K562 (cell line): ENCODE data around the gene AGRN. TPM values are rescaled to one million over a fixed set of nuclear protein-coding genes. Genes with fewer than 3 reads are reported as not detected.

Source experiments
- CTBP1 ChIP-seq: fragments of 450-650 bp; IDR thresholded peaks from 2 replicates; pipeline ENCODE4 v1.6.1; 2016; ENCODE audit warnings: borderline replicate concordance
- JUN ChIP-seq, 2 experiments: sonication (generic) in 1 of 2; formaldehyde crosslinking in 1 of 2; IDR thresholded peaks; 2 replicates each; pipeline versions ENCODE4 v1.6.1 to v1.8.0; 2012 to 2022; ENCODE audit warnings: borderline replicate concordance in 2 of 2, mild to moderate bottlenecking in 2 of 2, improper control_type of control experiment in 1 of 2, low read depth in 1 of 2, low read length in 1 of 2, missing genetic modification reagents in 1 of 2
- NR2C1 ChIP-seq, 2 experiments: fragments of 450-650 bp; IDR thresholded peaks; 2 replicates each; pipeline ENCODE4 v1.6.1; 2017; ENCODE audit warnings: mild to moderate bottlenecking in 2 of 2, antibody characterized with exemption in 1 of 2, inconsistent platforms in 1 of 2, missing compliant biosample characterization in 1 of 2, missing genetic modification characterization in 1 of 2
- NR2F6 ChIP-seq: fragments of 450-650 bp; formaldehyde crosslinking; IDR thresholded peaks from 2 replicates; pipeline ENCODE4 v1.4.0; 2020; ENCODE audit warnings: mild to moderate bottlenecking
- TGIF2 ChIP-seq: sonication (generic); formaldehyde crosslinking; IDR thresholded peaks from 2 replicates; pipeline ENCODE4 v1.8.1; 2022; ENCODE audit warnings: mild to moderate bottlenecking, missing genetic modification reagents, moderate library complexity
- TOE1 ChIP-seq, 2 experiments: fragments of 450-650 bp in 1 of 2; sonication (generic) in 1 of 2; formaldehyde crosslinking in 1 of 2; IDR thresholded peaks; 2 replicates each; pipeline versions ENCODE4 v1.7.1 to v1.8.0; 2016 to 2022; ENCODE audit warnings: borderline replicate concordance in 2 of 2, mild to moderate bottlenecking in 2 of 2, antibody characterized with exemption in 1 of 2, inconsistent platforms in 1 of 2, low read depth in 1 of 2, missing genetic modification reagents in 1 of 2, moderate library complexity in 1 of 2
- polyA plus RNA-seq, 8 experiments: library from polyadenylated mRNA; depleted of rRNA in 4 of 8; stranded (reverse) in 5 of 8; unstranded in 3 of 8; fragments of >200 nt; fragmentation: Nextera tagmentation in 2 of 8; fragmentation: Illumina TruSeq in 1 of 8; extraction: Ambion mirVana in 2 of 8; extraction: Trizol in 1 of 8; gene quantifications; 2 replicates each; pipeline versions ENCODE4 v1.2.1 to v1.2.3, GENCODE V29; 2011 to 2014; ENCODE audit warnings: inconsistent platforms in 1 of 8, missing spikeins in 1 of 8
- total RNA-seq, 7 experiments: library from RNA; depleted of rRNA in 6 of 7; stranded (reverse); fragments of >200 nt in 6 of 7; fragmentation: Illumina TruSeq in 2 of 7; extraction: Trizol in 2 of 7; gene quantifications; 2 replicates each; pipeline versions ENCODE4 v1.2.1 to v1.2.3, GENCODE V29; 2011 to 2021; ENCODE audit warnings: low replicate concordance in 1 of 7
- TF ChIP-seq, protein P1 (sequence below), 2 experiments: IDR thresholded peaks; 2 replicates each; pipeline ENCODE4 v1.6.1; 2012; ENCODE audit warnings: improper control_type of control experiment in 2 of 2, low read depth in 2 of 2, low read length in 2 of 2, borderline replicate concordance in 1 of 2
- TF ChIP-seq, protein P2 (sequence below), 2 experiments: fragments of 250-450 bp in 1 of 2; fragments of 450-650 bp in 1 of 2; sonication (Bioruptor Pico) in 1 of 2; IDR thresholded peaks; 2 replicates each; pipeline versions ENCODE4 v1.6.1 to v1.8.0; 2016 to 2021; ENCODE audit warnings: mild to moderate bottlenecking in 2 of 2, moderate library complexity in 2 of 2, missing compliant biosample characterization in 1 of 2, missing genetic modification characterization in 1 of 2
- TF ChIP-seq, protein P3 (sequence below): fragments of 250-450 bp; sonication (Bioruptor Pico); IDR thresholded peaks from 2 replicates; pipeline ENCODE4 v1.5.0; 2021

The AGRN gene
- total and polyA plus RNA-seq, 9 of the 15 experiments (the other 6 are each of a cell fraction or from before 2014, with no cell fraction given): 0.04 to 111 (median 18.1) TPM

DNA sequence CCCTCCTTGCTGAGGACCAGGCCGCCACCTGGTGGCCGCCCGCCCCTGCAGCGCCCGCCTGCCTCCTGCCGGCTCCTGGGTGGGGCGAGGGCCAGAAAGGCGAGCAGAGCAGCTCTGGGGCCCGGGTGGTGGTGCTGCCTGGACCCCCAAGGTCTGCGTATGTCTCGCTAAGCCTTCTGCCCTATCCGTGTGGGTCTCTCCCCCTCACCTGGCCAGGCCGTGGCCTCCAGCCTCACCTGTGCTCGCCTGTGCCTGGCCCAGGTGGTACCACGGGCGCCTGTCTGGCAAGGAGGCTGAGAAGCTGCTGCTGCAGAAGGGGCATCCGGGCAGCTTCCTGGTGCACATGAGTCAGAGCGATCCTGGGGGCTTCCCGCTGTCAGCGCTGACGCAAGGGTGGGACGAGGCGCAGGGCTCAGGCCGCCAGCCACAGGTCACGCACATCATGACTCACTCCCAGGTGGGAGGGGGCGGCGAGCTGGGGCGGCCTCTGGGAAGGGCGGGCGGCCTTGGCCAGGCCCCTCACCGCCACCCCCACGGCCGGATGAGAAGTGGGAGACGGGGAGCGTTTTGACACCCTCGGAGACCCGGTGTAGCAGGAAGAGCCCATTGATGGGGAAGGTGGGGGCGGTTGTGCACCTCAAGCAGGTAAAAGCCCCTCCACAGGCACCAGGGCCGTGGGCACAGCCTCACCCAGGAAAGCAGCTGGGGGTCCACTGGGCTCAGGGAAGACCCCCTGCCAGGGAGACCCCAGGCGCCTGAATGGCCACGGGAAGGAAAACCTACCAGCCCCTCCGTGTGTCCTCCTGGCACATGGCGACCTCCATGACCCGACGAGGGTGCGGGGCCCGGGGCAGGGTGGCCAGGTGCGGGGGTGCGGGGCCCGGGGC lies 44.3 kb downstream of the AGRN start (continued):
- TF ChIP-seq, protein P1, sequence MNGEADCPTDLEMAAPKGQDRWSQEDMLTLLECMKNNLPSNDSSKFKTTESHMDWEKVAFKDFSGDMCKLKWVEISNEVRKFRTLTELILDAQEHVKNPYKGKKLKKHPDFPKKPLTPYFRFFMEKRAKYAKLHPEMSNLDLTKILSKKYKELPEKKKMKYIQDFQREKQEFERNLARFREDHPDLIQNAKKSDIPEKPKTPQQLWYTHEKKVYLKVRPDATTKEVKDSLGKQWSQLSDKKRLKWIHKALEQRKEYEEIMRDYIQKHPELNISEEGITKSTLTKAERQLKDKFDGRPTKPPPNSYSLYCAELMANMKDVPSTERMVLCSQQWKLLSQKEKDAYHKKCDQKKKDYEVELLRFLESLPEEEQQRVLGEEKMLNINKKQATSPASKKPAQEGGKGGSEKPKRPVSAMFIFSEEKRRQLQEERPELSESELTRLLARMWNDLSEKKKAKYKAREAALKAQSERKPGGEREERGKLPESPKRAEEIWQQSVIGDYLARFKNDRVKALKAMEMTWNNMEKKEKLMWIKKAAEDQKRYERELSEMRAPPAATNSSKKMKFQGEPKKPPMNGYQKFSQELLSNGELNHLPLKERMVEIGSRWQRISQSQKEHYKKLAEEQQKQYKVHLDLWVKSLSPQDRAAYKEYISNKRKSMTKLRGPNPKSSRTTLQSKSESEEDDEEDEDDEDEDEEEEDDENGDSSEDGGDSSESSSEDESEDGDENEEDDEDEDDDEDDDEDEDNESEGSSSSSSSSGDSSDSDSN (IDR thresholded peaks at IDR 0.05; ENCODE audit: borderline replicate concordance in 1 of 2, low read depth in 2 of 2, low read length in 2 of 2): peak in 1 of 2 experiments; percentile 35; a peak in 1 of 4 replicates
- no peak for TF ChIP-seq NR2F6
- TF ChIP-seq, protein P2, sequence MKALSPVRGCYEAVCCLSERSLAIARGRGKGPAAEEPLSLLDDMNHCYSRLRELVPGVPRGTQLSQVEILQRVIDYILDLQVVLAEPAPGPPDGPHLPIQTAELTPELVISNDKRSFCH (CRISPR knock-in tag; IDR thresholded peaks at IDR 0.05): no peak
- TF ChIP-seq, protein P2 (tag; IDR thresholded peaks at IDR 0.05): peak; percentile 53
- TF ChIP-seq TGIF2 (CRISPR knock-in tag): no peak
- TF ChIP-seq, protein P3, sequence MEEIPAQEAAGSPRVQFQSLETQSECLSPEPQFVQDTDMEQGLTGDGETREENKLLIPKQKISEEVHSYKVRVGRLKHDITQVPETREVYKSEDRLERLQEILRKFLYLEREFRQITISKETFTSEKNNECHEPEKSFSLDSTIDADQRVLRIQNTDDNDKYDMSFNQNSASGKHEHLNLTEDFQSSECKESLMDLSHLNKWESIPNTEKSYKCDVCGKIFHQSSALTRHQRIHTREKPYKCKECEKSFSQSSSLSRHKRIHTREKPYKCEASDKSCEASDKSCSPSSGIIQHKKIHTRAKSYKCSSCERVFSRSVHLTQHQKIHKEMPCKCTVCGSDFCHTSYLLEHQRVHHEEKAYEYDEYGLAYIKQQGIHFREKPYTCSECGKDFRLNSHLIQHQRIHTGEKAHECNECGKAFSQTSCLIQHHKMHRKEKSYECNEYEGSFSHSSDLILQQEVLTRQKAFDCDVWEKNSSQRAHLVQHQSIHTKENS (CRISPR knock-in tag): no peak
- TF ChIP-seq TOE1 (IDR thresholded peaks at IDR 0.05; ENCODE audit: borderline replicate concordance): peak; percentile 82; the same call in 1 of the 2 replicates
- TF ChIP-seq TOE1 (CRISPR knock-in tag; IDR thresholded peaks at IDR 0.05; ENCODE audit: borderline replicate concordance, low read depth): no peak
- TF ChIP-seq JUN (IDR thresholded peaks at IDR 0.05; ENCODE audit: borderline replicate concordance, low read depth, low read length): peak; percentile 99
- TF ChIP-seq JUN (CRISPR knock-in tag; IDR thresholded peaks at IDR 0.05; ENCODE audit: borderline replicate concordance): peak; percentile 92; the same call in 1 of the 2 replicates
- no peak for TF ChIP-seq NR2C1 (IDR thresholded peaks at IDR 0.05)
- no peak for TF ChIP-seq NR2C1 (tag; IDR thresholded peaks at IDR 0.05)
- TF ChIP-seq CTBP1: peak; percentile 87
